ENCODE measurements around the gene SLC19A1. TPM values are rescaled to one million over a fixed set of nuclear protein-coding genes. Genes with fewer than 3 reads are reported as not detected.

SLC19A1 gene
- total and polyA plus RNA-seq, 4 donors, result 8.4 to 28.0 (median 13.0) TPM

- TF ChIP-seq, protein P1, sequence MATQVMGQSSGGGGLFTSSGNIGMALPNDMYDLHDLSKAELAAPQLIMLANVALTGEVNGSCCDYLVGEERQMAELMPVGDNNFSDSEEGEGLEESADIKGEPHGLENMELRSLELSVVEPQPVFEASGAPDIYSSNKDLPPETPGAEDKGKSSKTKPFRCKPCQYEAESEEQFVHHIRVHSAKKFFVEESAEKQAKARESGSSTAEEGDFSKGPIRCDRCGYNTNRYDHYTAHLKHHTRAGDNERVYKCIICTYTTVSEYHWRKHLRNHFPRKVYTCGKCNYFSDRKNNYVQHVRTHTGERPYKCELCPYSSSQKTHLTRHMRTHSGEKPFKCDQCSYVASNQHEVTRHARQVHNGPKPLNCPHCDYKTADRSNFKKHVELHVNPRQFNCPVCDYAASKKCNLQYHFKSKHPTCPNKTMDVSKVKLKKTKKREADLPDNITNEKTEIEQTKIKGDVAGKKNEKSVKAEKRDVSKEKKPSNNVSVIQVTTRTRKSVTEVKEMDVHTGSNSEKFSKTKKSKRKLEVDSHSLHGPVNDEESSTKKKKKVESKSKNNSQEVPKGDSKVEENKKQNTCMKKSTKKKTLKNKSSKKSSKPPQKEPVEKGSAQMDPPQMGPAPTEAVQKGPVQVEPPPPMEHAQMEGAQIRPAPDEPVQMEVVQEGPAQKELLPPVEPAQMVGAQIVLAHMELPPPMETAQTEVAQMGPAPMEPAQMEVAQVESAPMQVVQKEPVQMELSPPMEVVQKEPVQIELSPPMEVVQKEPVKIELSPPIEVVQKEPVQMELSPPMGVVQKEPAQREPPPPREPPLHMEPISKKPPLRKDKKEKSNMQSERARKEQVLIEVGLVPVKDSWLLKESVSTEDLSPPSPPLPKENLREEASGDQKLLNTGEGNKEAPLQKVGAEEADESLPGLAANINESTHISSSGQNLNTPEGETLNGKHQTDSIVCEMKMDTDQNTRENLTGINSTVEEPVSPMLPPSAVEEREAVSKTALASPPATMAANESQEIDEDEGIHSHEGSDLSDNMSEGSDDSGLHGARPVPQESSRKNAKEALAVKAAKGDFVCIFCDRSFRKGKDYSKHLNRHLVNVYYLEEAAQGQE (IDR thresholded peaks at IDR 0.05), result no peak
Measured at GRCh38 chr21:45523411-45524101, 18.7 kb downstream of the SLC19A1 start (continued).

GRCh38 chr21:45522986-45523385, 19.3 kb downstream of the SLC19A1 start:
- WGBS, result 96% methylated on average over 6 of the region's 6 CpGs
- Histone ChIP-seq H3K27me3 (ENCODE audit: control insufficient read depth in 4 of 4, insufficient read depth in 4 of 4, low read length in 3 of 4) (no peaks in the 10 kb centered on the region), H3K4me3 (ENCODE audit: low read depth in 1 of 3, low read length in 3 of 3) (no peak overlapping the region), H3K36me3 (ENCODE audit: control insufficient read depth in 4 of 4, insufficient read depth in 3 of 4, low read depth in 1 of 4, low read length in 3 of 4) (peaks cover 0 to 6% (median 5%) of the 10 kb centered on the region in 4 donors), H3K9me3 (ENCODE audit: control insufficient read depth in 4 of 4, low read length in 3 of 4) (peaks cover 0 to 5% (median 1%) of the 10 kb centered on the region in 4 donors), H3K27ac (ENCODE audit: low read depth in 1 of 2, low read length in 2 of 2) (no peak overlapping the region), H3K4me1 (ENCODE audit: control insufficient read depth in 4 of 4, insufficient read depth in 4 of 4, low read length in 3 of 4) (peaks cover 12 to 32% (median 23%) of the 10 kb centered on the region in 4 donors), H3K9ac (ENCODE audit: low read depth in 1 of 2, low read length in 2 of 2) (no peak overlapping the region)
- TF ChIP-seq HNF4A (conservative IDR thresholded peaks at IDR 0.05) (no peak), HNF4G (IDR thresholded peaks at IDR 0.05) (no peak), EGR1 (IDR thresholded peaks at IDR 0.05; ENCODE audit: low read depth in 2 of 2) (no peak), NR2F2 (IDR thresholded peaks at IDR 0.05) (no peak), FOXA1 (IDR thresholded peaks at IDR 0.05) (no peak), TAF1 (conservative IDR thresholded peaks at IDR 0.05) (no peak), RXRA (IDR thresholded peaks at IDR 0.05) (no peak), RAD21 (IDR thresholded peaks at IDR 0.05) (no peak), MAX (IDR thresholded peaks at IDR 0.05) (no peak), FOXA2 (IDR thresholded peaks at IDR 0.05) (no peak), SP1 (IDR thresholded peaks at IDR 0.05) (no peak), GABPA (IDR thresholded peaks at IDR 0.05 in 1 of 2, conservative IDR thresholded peaks at IDR 0.05 in 1 of 2) (no peak)
- TF ChIP-seq, protein P1 (IDR thresholded peaks at IDR 0.05), result no peak
- no peak for DNase-seq (ENCODE audit: low spot score)

DNA sequence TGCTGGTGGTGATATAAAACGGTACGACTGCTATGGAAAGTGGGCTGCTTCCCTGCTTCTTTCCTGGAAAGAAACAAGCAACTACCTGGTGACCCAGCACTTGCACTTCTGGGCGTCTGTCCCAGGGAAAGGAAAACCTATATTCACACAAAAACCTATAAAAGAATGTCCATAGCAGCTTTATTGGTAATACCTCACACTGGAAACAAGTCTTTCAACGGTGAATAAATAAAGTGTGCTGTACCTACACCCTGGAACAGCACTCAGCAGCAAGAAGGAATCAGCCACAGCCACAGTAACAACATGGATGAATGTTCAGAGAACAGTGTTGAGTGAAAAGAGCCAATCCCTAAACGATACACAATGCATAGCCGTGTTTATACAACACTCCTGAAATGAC, 19.9 kb downstream of the SLC19A1 start:
- Histone ChIP-seq H3K27me3 (ENCODE audit: control insufficient read depth in 4 of 4, insufficient read depth in 4 of 4, low read length in 3 of 4) (no peaks in the 10 kb centered on the region), H3K27ac (ENCODE audit: low read depth in 1 of 2, low read length in 2 of 2) (no peak overlapping the region), H3K36me3 (ENCODE audit: control insufficient read depth in 4 of 4, insufficient read depth in 3 of 4, low read depth in 1 of 4, low read length in 3 of 4) (peaks cover 0 to 6% (median 5%) of the 10 kb centered on the region in 4 donors), H3K4me3 (ENCODE audit: low read depth in 1 of 3, low read length in 3 of 3) (no peak overlapping the region), H3K4me1 (ENCODE audit: control insufficient read depth in 4 of 4, insufficient read depth in 4 of 4, low read length in 3 of 4) (peaks cover 15 to 27% (median 21%) of the 10 kb centered on the region in 4 donors), H3K9me3 (ENCODE audit: control insufficient read depth in 4 of 4, low read length in 3 of 4) (peaks cover 0 to 5% (median 1%) of the 10 kb centered on the region in 4 donors), H3K9ac (ENCODE audit: low read depth in 1 of 2, low read length in 2 of 2) (no peak overlapping the region)
- 98% methylated on average over 6 of the region's 6 CpGs for WGBS
- TF ChIP-seq, protein P2, sequence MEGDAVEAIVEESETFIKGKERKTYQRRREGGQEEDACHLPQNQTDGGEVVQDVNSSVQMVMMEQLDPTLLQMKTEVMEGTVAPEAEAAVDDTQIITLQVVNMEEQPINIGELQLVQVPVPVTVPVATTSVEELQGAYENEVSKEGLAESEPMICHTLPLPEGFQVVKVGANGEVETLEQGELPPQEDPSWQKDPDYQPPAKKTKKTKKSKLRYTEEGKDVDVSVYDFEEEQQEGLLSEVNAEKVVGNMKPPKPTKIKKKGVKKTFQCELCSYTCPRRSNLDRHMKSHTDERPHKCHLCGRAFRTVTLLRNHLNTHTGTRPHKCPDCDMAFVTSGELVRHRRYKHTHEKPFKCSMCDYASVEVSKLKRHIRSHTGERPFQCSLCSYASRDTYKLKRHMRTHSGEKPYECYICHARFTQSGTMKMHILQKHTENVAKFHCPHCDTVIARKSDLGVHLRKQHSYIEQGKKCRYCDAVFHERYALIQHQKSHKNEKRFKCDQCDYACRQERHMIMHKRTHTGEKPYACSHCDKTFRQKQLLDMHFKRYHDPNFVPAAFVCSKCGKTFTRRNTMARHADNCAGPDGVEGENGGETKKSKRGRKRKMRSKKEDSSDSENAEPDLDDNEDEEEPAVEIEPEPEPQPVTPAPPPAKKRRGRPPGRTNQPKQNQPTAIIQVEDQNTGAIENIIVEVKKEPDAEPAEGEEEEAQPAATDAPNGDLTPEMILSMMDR (IDR thresholded peaks at IDR 0.05; ENCODE audit: low read depth, low read length, missing input control), result no peak
- TF ChIP-seq GABPA (IDR thresholded peaks at IDR 0.05 in 1 of 2, conservative IDR thresholded peaks at IDR 0.05 in 1 of 2) (no peak), FOXA2 (IDR thresholded peaks at IDR 0.05) (no peak), HNF4G (IDR thresholded peaks at IDR 0.05) (no peak), MAX (IDR thresholded peaks at IDR 0.05) (no peak), TAF1 (conservative IDR thresholded peaks at IDR 0.05) (no peak)
- TF ChIP-seq, protein P1 (IDR thresholded peaks at IDR 0.05), result no peak
- DNase-seq (ENCODE audit: low spot score), result no peak
